Panc1 (cell line): Measurements from ENCODE around the gene OVOL1. TPM values are rescaled to one million over a fixed set of nuclear protein-coding genes. Genes with fewer than 3 reads are reported as not detected.

Experiments used
- ATAC-seq: fragments of 200-7000 bp; cut with Tn5 transposase; 2 replicates; pipeline ENCODE4 v1.9.1; 2020; ENCODE audit warnings: mild to moderate bottlenecking, moderate library complexity
- BruUV-seq: library from RNA; stranded (reverse); fragments of 400-500 nt; replicated peaks from 2 replicates; lab custom pipeline; 2021; lab: Mats Ljungman, UMichigan
- CTCF ChIA-PET: fragments of 300-600 bp; sonication (Branson Sonifier 250); formaldehyde crosslinking; loops from one replicate; lab custom pipeline; 2022; ENCODE audit warnings: antibody characterized with exemption; lab: Charles Lee
- POLR2A ChIA-PET: fragments of 300-600 bp; sonication (Branson Sonifier 250); formaldehyde crosslinking; loops from one replicate; lab custom pipeline; 2022; ENCODE audit warnings: antibody characterized with exemption; lab: Charles Lee
- DNase-seq: peaks from one replicate; pipeline ENCODE4 v3.0.0-alpha.2; 2010; ENCODE audit warnings: low read depth, low spot score
- H3K27ac ChIP-seq: 2 replicates; pipeline ENCODE4 v1.5.1; 2011; ENCODE audit warnings: mild to moderate bottlenecking, low read length, inconsistent platforms
- H3K27me3 ChIP-seq: fragments of 200-500 bp; sonication (Bioruptor generic); 2 replicates; pipeline ENCODE4 v1.6.0; 2014; ENCODE audit warnings: low read length, inconsistent platforms; ENCODE audit not compliant: control insufficient read depth, insufficient read depth
- H3K36me3 ChIP-seq: fragments of 200-500 bp; sonication (Bioruptor generic); 2 replicates; pipeline ENCODE4 v1.5.1; 2014; ENCODE audit warnings: inconsistent platforms, mild to moderate bottlenecking, low read length, moderate library complexity; ENCODE audit not compliant: control insufficient read depth, insufficient read depth
- H3K4me1 ChIP-seq: 2 replicates; pipeline ENCODE4 v1.5.1; 2011; ENCODE audit warnings: inconsistent platforms, mild to moderate bottlenecking, low read length, moderate library complexity; ENCODE audit not compliant: control insufficient read depth, insufficient read depth
- H3K4me3 ChIP-seq, 2 experiments: 2 replicates each; pipeline ENCODE4 v1.5.1; 2011 to 2012; ENCODE audit warnings: low read depth in 2 of 2, low read length in 2 of 2, mild to moderate bottlenecking in 2 of 2, inconsistent platforms in 1 of 2, moderate library complexity in 1 of 2
- H3K9me3 ChIP-seq: fragments of 200-500 bp; sonication (Bioruptor generic); 2 replicates; pipeline ENCODE4 v1.5.1; 2014; ENCODE audit warnings: low read depth, mild to moderate bottlenecking, inconsistent platforms, low read length, moderate library complexity; ENCODE audit not compliant: control insufficient read depth, insufficient read depth
- CTCF ChIP-seq: fragments of 450-650 bp; IDR thresholded peaks from 2 replicates; pipeline ENCODE4 v1.5.1; 2017; ENCODE audit warnings: mild to moderate bottlenecking
- POLR2AphosphoS5 ChIP-seq: IDR thresholded peaks from 2 replicates; pipeline ENCODE4 v1.6.1; 2012; ENCODE audit warnings: mild to moderate bottlenecking, low read depth, low read length, moderate library complexity
- REST ChIP-seq, 2 experiments: IDR thresholded peaks; 2 replicates each; pipeline ENCODE4 v1.6.1; 2011 to 2012; ENCODE audit warnings: low read depth in 2 of 2, control low read depth in 1 of 2, low read length in 1 of 2, mild to moderate bottlenecking in 1 of 2, moderate library complexity in 1 of 2; ENCODE audit not compliant: insufficient read depth in 1 of 2
- SIN3A ChIP-seq: IDR thresholded peaks from 2 replicates; pipeline ENCODE4 v1.6.1; 2012; ENCODE audit warnings: low read depth, mild to moderate bottlenecking, low read length, moderate library complexity, borderline replicate concordance; ENCODE audit not compliant: insufficient read depth
- TCF7L2 ChIP-seq: IDR thresholded peaks from 2 replicates; pipeline ENCODE4 v1.6.1; 2011; ENCODE audit warnings: mild to moderate bottlenecking, low read depth, low read length, inconsistent platforms
- in situ Hi-C: cut with HindIII; loops from 2 replicates; pipeline ENCODE4 v1.10.0; 2016; ENCODE audit warnings: low sequenced_read_pairs, low pct_unique_long_range_greater_than_20kb
- intact Hi-C: fragments of 100-400 bp; cut with micrococcal nuclease; formaldehyde crosslinking; loops from one replicate; pipeline ENCODE4 v1.10.0; 2022; ENCODE audit not compliant: unreplicated experiment
- total RNA-seq: library from RNA; stranded (reverse); gene quantifications from one replicate; pipeline ENCODE4 v1.2.1, GENCODE V29; 2021; ENCODE audit not compliant: unreplicated experiment

The OVOL1 gene
- total RNA-seq, 1 experiment from 2014 or later: 0.23 TPM

GRCh38 chr11:65787649-65788622 is 1.1 kb downstream of the OVOL1 start:
- no TSS peak for BruUV-seq
- no peak for ATAC-seq
- peaks cover 6% of the 10 kb centered on the region; the same call in 1 of the 2 replicates for H3K27me3 ChIP-seq
- no peaks in the 10 kb centered on the region for H3K9me3 ChIP-seq
- H3K27ac ChIP-seq: no peak overlapping the region
- TF ChIP-seq TCF7L2: no peak
- H3K4me3 ChIP-seq: peak overlapping the region; percentile 24 to 38
- CTCF ChIA-PET: interaction anchor here (0.5 to 1.1 kb wide), 3 partner anchors 8 to 1072 kb away, joined by 3 to 12 read pairs (median 10); no protein-coding TSS in a partner anchor
- intact Hi-C loops (no loop called here), in situ Hi-C loops (no loop called here)
- peaks cover 11% of the 10 kb centered on the region; the same call in 1 of the 2 replicates for H3K4me1 ChIP-seq
- no peak for DNase-seq
- H3K36me3 ChIP-seq: no peaks in the 10 kb centered on the region
- POLR2A ChIA-PET: interaction anchor here (0.6 kb wide), 1 partner anchor 12 kb away, joined by 4 read pairs; no protein-coding TSS in a partner anchor

- Histone ChIP-seq H3K27ac (no peak overlapping the region), H3K36me3 (no peaks in the 10 kb centered on the region), H3K4me1 (peaks cover 11% of the 10 kb centered on the region; the same call in 1 of the 2 replicates), H3K9me3 (no peaks in the 10 kb centered on the region), H3K4me3 (no peak overlapping the region), H3K27me3 (peaks cover 6% of the 10 kb centered on the region; the same call in 1 of the 2 replicates)
- POLR2A ChIA-PET: interaction anchor here (0.6 kb wide), 1 partner anchor 11 kb away, joined by 4 read pairs; no protein-coding TSS in a partner anchor
- in situ Hi-C loops: no loop called here
- TF ChIP-seq SIN3A (no peak), TCF7L2 (no peak), REST (IDR thresholded peaks at IDR 0.05; ENCODE audit: insufficient read depth in 1 of 2, low read depth in 2 of 2, low read length in 1 of 2) (no peak), CTCF (no peak), POLR2AphosphoS5 (no peak)
- intact Hi-C loops: no loop called here
- DNase-seq (no peak), ATAC-seq (no peak)
- CTCF ChIA-PET: interaction anchor here (1.1 kb wide), 1 partner anchor 9 kb away, joined by 10 read pairs; no protein-coding TSS in a partner anchor
- BruUV-seq: no TSS peak
Observed at GRCh38 chr11:65788821-65789220, 2.0 kb downstream of the OVOL1 start.
